DOHH2 (cell line): Measurements from ENCODE around the gene LCE1F.

Experiments
- EZH2phosphoT487 ChIP-seq: fragments of 200-600 bp; sonication (generic); IDR thresholded peaks from 2 replicates; pipeline ENCODE4 v1.6.1; 2017; ENCODE audit warnings: borderline replicate concordance, mild to moderate bottlenecking, antibody characterized with exemption, low read length, moderate library complexity, mixed read lengths
- TF ChIP-seq, protein P1 (sequence below): fragments of 200-600 bp; sonication (generic); IDR thresholded peaks from one replicate; pipeline ENCODE4 v1.5.1; 2014; ENCODE audit warnings: antibody characterized with exemption, mild to moderate bottlenecking, low read depth, low read length; ENCODE audit not compliant: poor library complexity, severe bottlenecking

- TF ChIP-seq, protein P1, sequence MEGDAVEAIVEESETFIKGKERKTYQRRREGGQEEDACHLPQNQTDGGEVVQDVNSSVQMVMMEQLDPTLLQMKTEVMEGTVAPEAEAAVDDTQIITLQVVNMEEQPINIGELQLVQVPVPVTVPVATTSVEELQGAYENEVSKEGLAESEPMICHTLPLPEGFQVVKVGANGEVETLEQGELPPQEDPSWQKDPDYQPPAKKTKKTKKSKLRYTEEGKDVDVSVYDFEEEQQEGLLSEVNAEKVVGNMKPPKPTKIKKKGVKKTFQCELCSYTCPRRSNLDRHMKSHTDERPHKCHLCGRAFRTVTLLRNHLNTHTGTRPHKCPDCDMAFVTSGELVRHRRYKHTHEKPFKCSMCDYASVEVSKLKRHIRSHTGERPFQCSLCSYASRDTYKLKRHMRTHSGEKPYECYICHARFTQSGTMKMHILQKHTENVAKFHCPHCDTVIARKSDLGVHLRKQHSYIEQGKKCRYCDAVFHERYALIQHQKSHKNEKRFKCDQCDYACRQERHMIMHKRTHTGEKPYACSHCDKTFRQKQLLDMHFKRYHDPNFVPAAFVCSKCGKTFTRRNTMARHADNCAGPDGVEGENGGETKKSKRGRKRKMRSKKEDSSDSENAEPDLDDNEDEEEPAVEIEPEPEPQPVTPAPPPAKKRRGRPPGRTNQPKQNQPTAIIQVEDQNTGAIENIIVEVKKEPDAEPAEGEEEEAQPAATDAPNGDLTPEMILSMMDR, result no peak
- TF ChIP-seq EZH2phosphoT487, result no peak
Measured at GRCh38 chr1:152823294-152823693, 48.4 kb downstream of the LCE1F start.
